SK-N-SH (cell line): ENCODE measurements around the gene OLR1.
"Not testable (repeated sequence)": the region's sequence is repeated elsewhere in the genome, so short reads cannot be mapped to it uniquely, and the experiment has no call there.

ENCODE experiments used
- CTCF ChIP-seq: fragments of 200-600 bp; sonication (generic); IDR thresholded peaks from 2 replicates; pipeline ENCODE4 v1.6.1; 2017; ENCODE audit warnings: antibody characterized with exemption, mild to moderate bottlenecking, moderate library complexity
- ELF1 ChIP-seq: IDR thresholded peaks from 2 replicates; pipeline ENCODE4 v1.4.0; 2012
- MXI1 ChIP-seq: IDR thresholded peaks from 2 replicates; pipeline ENCODE4 v1.6.1; 2012; ENCODE audit warnings: mild to moderate bottlenecking, low read depth, low read length, improper control_type of control experiment
- SIN3A ChIP-seq: IDR thresholded peaks from 2 replicates; pipeline ENCODE4 v1.6.1; 2012; ENCODE audit warnings: low read depth, mild to moderate bottlenecking, low read length, moderate library complexity, borderline replicate concordance
- SMC3 ChIP-seq: IDR thresholded peaks from 2 replicates; pipeline ENCODE4 v1.6.1; 2012; ENCODE audit warnings: low read depth, low read length, improper control_type of control experiment

DNA sequence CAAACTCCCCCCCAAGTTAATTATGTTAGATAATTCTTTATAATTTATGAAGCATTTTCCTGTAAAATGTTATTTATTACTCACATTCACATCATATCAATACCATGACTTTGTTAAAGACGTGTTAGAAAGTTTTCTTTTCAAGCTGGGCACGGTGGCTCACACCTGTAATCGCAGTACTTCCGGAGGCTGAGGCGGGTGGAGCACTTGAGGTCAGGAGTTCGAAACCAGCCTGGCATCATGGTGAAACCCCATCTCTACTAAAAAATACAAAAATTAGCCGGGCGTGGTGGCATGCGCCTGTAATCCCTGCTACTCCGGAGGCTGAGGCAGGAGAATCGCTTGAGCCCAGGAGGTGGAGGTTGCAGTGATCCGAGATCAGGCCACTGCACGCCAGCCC, 44.0 kb upstream of the OLR1 start:
- not testable (repeated sequence) for TF ChIP-seq CTCF, SMC3, ELF1, MXI1, SIN3A
